Osteoblast (primary cell): ENCODE measurements around the gene ZBTB24. TPM values are rescaled to one million over a fixed set of nuclear protein-coding genes. Genes with fewer than 3 reads are reported as not detected.

Source experiments
- DNase-seq: peaks from one replicate; pipeline ENCODE4 v3.0.0; 2011; ENCODE audit warnings: low spot score, mixed read lengths; ENCODE audit not compliant: insufficient read length; ENCODE audit errors: missing footprints
- H2AFZ ChIP-seq: 2 replicates; pipeline ENCODE4 v1.6.0; 2011; ENCODE audit warnings: mild to moderate bottlenecking, low read length
- H3K27ac ChIP-seq: 2 replicates; pipeline ENCODE4 v1.5.1; 2011; ENCODE audit warnings: mild to moderate bottlenecking, low read depth, low read length, moderate library complexity
- H3K27me3 ChIP-seq: 2 replicates; pipeline ENCODE4 v1.6.0; 2012; ENCODE audit warnings: mild to moderate bottlenecking, control low read depth, inconsistent platforms, low read length, moderate library complexity; ENCODE audit not compliant: insufficient read depth
- H3K36me3 ChIP-seq: 2 replicates; pipeline ENCODE4 v1.5.1; 2011; ENCODE audit warnings: mild to moderate bottlenecking, low read length, control low read depth, moderate library complexity; ENCODE audit not compliant: insufficient read depth
- H3K4me1 ChIP-seq: 2 replicates; pipeline ENCODE4 v1.5.1; 2011; ENCODE audit warnings: mild to moderate bottlenecking, low read length, control low read depth, moderate library complexity; ENCODE audit not compliant: insufficient read depth
- H3K4me2 ChIP-seq: 2 replicates; pipeline ENCODE4 v1.6.0; 2011; ENCODE audit warnings: mild to moderate bottlenecking, low read length; ENCODE audit not compliant: insufficient read depth
- H3K4me3 ChIP-seq: fragments of 200-600 bp; sonication (generic); 3 replicates; pipeline ENCODE4 v1.5.1; 2012; ENCODE audit warnings: mild to moderate bottlenecking, low read length, inconsistent platforms; ENCODE audit not compliant: insufficient read depth
- H3K79me2 ChIP-seq: 2 replicates; pipeline ENCODE4 v1.6.0; 2012; ENCODE audit warnings: mild to moderate bottlenecking, low read length, control low read depth, inconsistent platforms; ENCODE audit not compliant: insufficient read depth
- H3K9me3 ChIP-seq: 2 replicates; pipeline ENCODE4 v1.5.1; 2011; ENCODE audit warnings: low read depth, low read length, control low read depth
- H4K20me1 ChIP-seq: 2 replicates; pipeline ENCODE4 v1.6.0; 2012; ENCODE audit warnings: mild to moderate bottlenecking, low read length, control low read depth; ENCODE audit not compliant: insufficient read depth
- CTCF ChIP-seq: IDR thresholded peaks from 2 replicates; pipeline ENCODE4 v1.5.1; 2011; ENCODE audit warnings: mild to moderate bottlenecking, low read depth, low read length, moderate library complexity; ENCODE audit errors: extremely low read depth
- total RNA-seq: library from RNA; depleted of rRNA; stranded (reverse); fragments of >200 nt; gene quantifications from 2 replicates; pipeline ENCODE4 v1.2.3, GENCODE V29; 2012

The ZBTB24 gene
- total RNA-seq, 1 donor: 8.7 TPM

GRCh38 chr6:109471105-109471810 lies 11.8 kb downstream of the ZBTB24 start:
- Histone ChIP-seq H3K27me3 (no peaks in the 10 kb centered on the region), H3K4me1 (no peaks in the 10 kb centered on the region), H3K4me3 (no peak overlapping the region), H3K27ac (no peak overlapping the region), H3K79me2 (no peaks in the 10 kb centered on the region), H3K9me3 (no peaks in the 10 kb centered on the region), H3K36me3 (peaks cover 52% of the 10 kb centered on the region), H4K20me1 (no peaks in the 10 kb centered on the region), H2AFZ (no peak overlapping the region), H3K4me2 (no peak overlapping the region)
- DNase-seq: no peak
- TF ChIP-seq CTCF: no peak

- H3K4me3 ChIP-seq: no peak overlapping the region
- no peak overlapping the region for H2AFZ ChIP-seq
- H3K4me2 ChIP-seq: no peak overlapping the region
- peaks cover 54% of the 10 kb centered on the region for H3K36me3 ChIP-seq
- H3K27me3 ChIP-seq: no peaks in the 10 kb centered on the region
- TF ChIP-seq CTCF: no peak
- no peak overlapping the region for H3K27ac ChIP-seq
- no peaks in the 10 kb centered on the region for H3K79me2 ChIP-seq
- no peaks in the 10 kb centered on the region for H3K9me3 ChIP-seq
- DNase-seq: no peak
- H3K4me1 ChIP-seq: no peaks in the 10 kb centered on the region
- H4K20me1 ChIP-seq: peaks cover 3% of the 10 kb centered on the region
These were observed 13.3 kb downstream of the ZBTB24 start for GRCh38 chr6:109469591-109470189.

- no peaks in the 10 kb centered on the region for H3K79me2 ChIP-seq
- no peaks in the 10 kb centered on the region for H3K9me3 ChIP-seq
- peaks cover 52% of the 10 kb centered on the region for H3K36me3 ChIP-seq
- H4K20me1 ChIP-seq: peaks cover 3% of the 10 kb centered on the region
- H2AFZ ChIP-seq: no peak overlapping the region
- DNase-seq: no peak
- H3K27ac ChIP-seq: no peak overlapping the region
- no peak for TF ChIP-seq CTCF
- no peaks in the 10 kb centered on the region for H3K4me1 ChIP-seq
- H3K4me2 ChIP-seq: no peak overlapping the region
- no peaks in the 10 kb centered on the region for H3K27me3 ChIP-seq
- no peak overlapping the region for H3K4me3 ChIP-seq
These were observed 15.3 kb downstream of the ZBTB24 start for GRCh38 chr6:109467696-109468095.

DNA sequence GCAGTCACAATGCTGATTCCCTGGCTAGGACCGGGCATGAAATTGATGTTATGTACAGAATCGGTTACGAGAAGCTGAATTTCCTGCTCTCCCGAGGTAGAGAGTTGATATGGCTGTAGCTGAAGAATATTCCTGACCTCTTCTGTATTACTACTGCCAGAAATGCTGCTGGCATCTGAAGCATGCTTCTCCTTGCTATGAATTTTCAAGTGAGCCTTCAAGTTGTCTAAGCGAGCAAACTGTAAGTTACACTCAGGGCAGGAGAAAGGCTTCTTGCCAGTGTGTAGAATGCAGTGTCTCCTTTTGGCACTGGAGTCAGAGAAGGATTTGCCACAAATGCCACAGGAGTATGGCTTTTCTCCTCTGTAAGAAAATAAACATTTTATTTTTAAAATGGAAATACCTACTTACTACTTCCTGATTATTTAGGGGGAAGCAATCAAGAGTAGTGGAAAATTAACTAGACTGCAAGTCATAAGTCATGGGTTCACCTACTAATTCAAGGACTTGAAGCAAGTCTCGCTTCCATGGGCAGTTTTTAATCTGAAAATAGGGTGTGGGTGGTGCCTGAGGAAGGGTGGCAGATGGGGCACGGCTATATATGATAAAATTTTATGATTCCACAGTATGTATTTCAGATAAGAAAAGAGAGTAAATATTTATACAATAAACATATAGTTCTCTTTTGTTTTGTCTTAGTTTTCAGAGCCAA lies 16.7 kb downstream of the ZBTB24 start:
- no peaks in the 10 kb centered on the region for H3K4me1 ChIP-seq
- H3K4me2 ChIP-seq: no peak overlapping the region
- no peak for DNase-seq
- H3K9me3 ChIP-seq: no peaks in the 10 kb centered on the region
- H3K36me3 ChIP-seq: peaks cover 45% of the 10 kb centered on the region
- TF ChIP-seq CTCF: no peak
- H4K20me1 ChIP-seq: peaks cover 3% of the 10 kb centered on the region
- H2AFZ ChIP-seq: no peak overlapping the region
- no peaks in the 10 kb centered on the region for H3K27me3 ChIP-seq
- no peaks in the 10 kb centered on the region for H3K79me2 ChIP-seq
- H3K4me3 ChIP-seq: no peak overlapping the region
- H3K27ac ChIP-seq: no peak overlapping the region
